DOHH2 (cell line): Measurements from ENCODE around the gene FANCB.

Source experiments
- H3F3A ChIP-seq: fragments of 200-600 bp; sonication (generic), shearing (Covaris generic); 2 replicates; pipeline ENCODE4 v1.6.0; 2016; ENCODE audit warnings: antibody characterized with exemption, mild to moderate bottlenecking; ENCODE audit not compliant: control insufficient read depth, insufficient read depth
- H3K27ac ChIP-seq: fragments of 200-600 bp; sonication (generic); 2 replicates; pipeline ENCODE4 v1.5.1; 2014; ENCODE audit warnings: low read depth, mild to moderate bottlenecking, low read length, moderate library complexity
- H3K27me3 ChIP-seq: fragments of 200-600 bp; sonication (generic); 2 replicates; pipeline ENCODE4 v1.6.1; 2014; ENCODE audit warnings: mild to moderate bottlenecking, low read length, mixed read lengths; ENCODE audit not compliant: control insufficient read depth
- H3K36me3 ChIP-seq: fragments of 200-600 bp; sonication (generic); 2 replicates; pipeline ENCODE4 v1.6.1; 2014; ENCODE audit warnings: mild to moderate bottlenecking, low read length, moderate library complexity, mixed read lengths; ENCODE audit not compliant: control insufficient read depth
- H3K4me1 ChIP-seq: fragments of 200-600 bp; sonication (generic); 2 replicates; pipeline ENCODE4 v1.6.1; 2014; ENCODE audit warnings: mild to moderate bottlenecking, low read length, mixed read lengths; ENCODE audit not compliant: control insufficient read depth
- H3K4me2 ChIP-seq: fragments of 200-600 bp; sonication (generic); 2 replicates; pipeline ENCODE4 v1.6.0; 2014; ENCODE audit warnings: mild to moderate bottlenecking, low read length, moderate library complexity
- H3K4me3 ChIP-seq: fragments of 200-600 bp; sonication (generic); 2 replicates; pipeline ENCODE4 v1.5.1; 2014; ENCODE audit warnings: mild to moderate bottlenecking, low read length, mixed read lengths
- H3K79me2 ChIP-seq: fragments of 200-600 bp; sonication (generic); 2 replicates; pipeline ENCODE4 v1.6.1; 2014; ENCODE audit warnings: mild to moderate bottlenecking, low read length, mixed read lengths; ENCODE audit not compliant: control insufficient read depth
- H3K9me2 ChIP-seq: fragments of 200-600 bp; sonication (generic); replicated peaks from 2 replicates; pipeline ENCODE4 v1.6.1; 2014; ENCODE audit warnings: mild to moderate bottlenecking, low read length, mixed read lengths; ENCODE audit not compliant: control insufficient read depth
- H3K9me3 ChIP-seq: fragments of 200-600 bp; sonication (generic); 2 replicates; pipeline ENCODE4 v1.6.1; 2014; ENCODE audit warnings: antibody characterized with exemption, low read length, mixed read lengths; ENCODE audit not compliant: control insufficient read depth, insufficient read depth
- H4K20me1 ChIP-seq: fragments of 200-600 bp; sonication (generic); 2 replicates; pipeline ENCODE4 v1.6.0; 2014; ENCODE audit warnings: low read depth, mild to moderate bottlenecking, antibody characterized with exemption, low read length, moderate library complexity; ENCODE audit not compliant: control insufficient read depth, insufficient read depth
- CTCF ChIP-seq: fragments of 200-600 bp; sonication (generic); IDR thresholded peaks from one replicate; pipeline ENCODE4 v1.5.1; 2014; ENCODE audit warnings: antibody characterized with exemption, mild to moderate bottlenecking, low read depth, low read length; ENCODE audit not compliant: poor library complexity, severe bottlenecking
- EZH2phosphoT487 ChIP-seq: fragments of 200-600 bp; sonication (generic); IDR thresholded peaks from 2 replicates; pipeline ENCODE4 v1.6.1; 2017; ENCODE audit warnings: borderline replicate concordance, mild to moderate bottlenecking, antibody characterized with exemption, low read length, moderate library complexity, mixed read lengths

FANCB gene

GRCh38 chrX:14897042-14897441 is 24.2 kb upstream of the FANCB start:
- Histone ChIP-seq H3F3A (no peaks in the 10 kb centered on the region), H3K27me3 (no peaks in the 10 kb centered on the region), H3K4me2 (no peak overlapping the region), H3K36me3 (no peaks in the 10 kb centered on the region), H3K9me3 (no peaks in the 10 kb centered on the region), H3K4me1 (no peaks in the 10 kb centered on the region), H4K20me1 (no peaks in the 10 kb centered on the region), H3K79me2 (no peaks in the 10 kb centered on the region), H3K4me3 (no peak overlapping the region), H3K27ac (no peak overlapping the region), H3K9me2 (no peaks in the 10 kb centered on the region)
- TF ChIP-seq CTCF: no peak
- no peak for TF ChIP-seq EZH2phosphoT487

GRCh38 chrX:14896273-14896672 is 23.4 kb upstream of the FANCB start:
- TF ChIP-seq EZH2phosphoT487 (no peak), CTCF (no peak)
- no peak overlapping the region for H3K27ac ChIP-seq
- H3F3A ChIP-seq: no peaks in the 10 kb centered on the region
- no peaks in the 10 kb centered on the region for H4K20me1 ChIP-seq
- no peaks in the 10 kb centered on the region for H3K79me2 ChIP-seq
- no peaks in the 10 kb centered on the region for H3K36me3 ChIP-seq
- no peak overlapping the region for H3K4me3 ChIP-seq
- no peaks in the 10 kb centered on the region for H3K4me1 ChIP-seq
- H3K27me3 ChIP-seq: no peaks in the 10 kb centered on the region
- no peaks in the 10 kb centered on the region for H3K9me2 ChIP-seq
- H3K4me2 ChIP-seq: no peak overlapping the region
- no peaks in the 10 kb centered on the region for H3K9me3 ChIP-seq

GRCh38 chrX:14886252-14886651 is 13.4 kb upstream of the FANCB start:
- Histone ChIP-seq H3K4me2 (no peak overlapping the region), H3K4me1 (no peaks in the 10 kb centered on the region), H3K36me3 (no peaks in the 10 kb centered on the region), H3F3A (no peaks in the 10 kb centered on the region), H3K27me3 (no peaks in the 10 kb centered on the region), H3K79me2 (no peaks in the 10 kb centered on the region), H4K20me1 (no peaks in the 10 kb centered on the region), H3K9me3 (no peaks in the 10 kb centered on the region), H3K9me2 (no peaks in the 10 kb centered on the region), H3K27ac (no peak overlapping the region), H3K4me3 (no peak overlapping the region)
- TF ChIP-seq CTCF (no peak), EZH2phosphoT487 (no peak)

GRCh38 chrX:14884714-14885113 is 11.8 kb upstream of the FANCB start:
- no peaks in the 10 kb centered on the region for H3K79me2 ChIP-seq
- no peak overlapping the region for H3K4me2 ChIP-seq

More at GRCh38 chrX:14884714-14885113, 11.8 kb upstream of the FANCB start:
- no peaks in the 10 kb centered on the region for H3F3A ChIP-seq
- no peak overlapping the region for H3K27ac ChIP-seq
- H3K9me3 ChIP-seq: no peaks in the 10 kb centered on the region
- no peaks in the 10 kb centered on the region for H3K4me1 ChIP-seq
- H3K27me3 ChIP-seq: no peaks in the 10 kb centered on the region
- no peaks in the 10 kb centered on the region for H3K36me3 ChIP-seq
- H4K20me1 ChIP-seq: no peaks in the 10 kb centered on the region
- no peaks in the 10 kb centered on the region for H3K9me2 ChIP-seq
- TF ChIP-seq CTCF: no peak
- TF ChIP-seq EZH2phosphoT487: no peak
- no peak overlapping the region for H3K4me3 ChIP-seq
